ENCODE measurements around the gene SSTR5.

GRCh38 chr16:1032607-1033006 is 39.9 kb upstream of the SSTR5 start:
- TF ChIP-seq CTCF (IDR thresholded peaks at IDR 0.05), result no peak
- no peak for TF ChIP-seq POLR2A (IDR thresholded peaks at IDR 0.05)
- no peak for TF ChIP-seq EP300 (IDR thresholded peaks at IDR 0.05)
- TF ChIP-seq POLR2AphosphoS5 (IDR thresholded peaks at IDR 0.05), result no peak

All from upper lobe of left lung (tissue), 4 donors.